IMR-90 (cell line): ENCODE results near the gene MED13. TPM values are rescaled to one million over a fixed set of nuclear protein-coding genes. Genes with fewer than 3 reads are reported as not detected.

Source experiments
- ATAC-seq: fragments of 200-7000 bp; cut with Tn5 transposase; 2 replicates; pipeline ENCODE4 v1.9.1; 2020; ENCODE audit warnings: low read depth, mild to moderate bottlenecking, moderate library complexity
- BruUV-seq: library from RNA; stranded (reverse); fragments of 400-500 nt; replicated peaks from 2 replicates; lab custom pipeline; 2021; lab: Mats Ljungman, UMichigan
- CTCF ChIA-PET: fragments of 300-600 bp; formaldehyde crosslinking; extraction: SDS; loops from one replicate; lab custom pipeline; 2021; ENCODE audit warnings: antibody characterized with exemption; lab: Yijun Ruan, JAX
- POLR2A ChIA-PET: fragments of 300-600 bp; sonication (Branson Sonifier 250); formaldehyde crosslinking; loops from one replicate; lab custom pipeline; 2022; ENCODE audit warnings: antibody characterized with exemption; ENCODE audit not compliant: unreplicated experiment; lab: Charles Lee
- DNase-seq: peaks from one replicate; pipeline ENCODE4 v3.0.0; 2013
- H2AFZ ChIP-seq: replicated peaks from 2 replicates; pipeline ENCODE3; 2013; ENCODE audit warnings: low read length, mild to moderate bottlenecking; ENCODE audit not compliant: poor library complexity
- H2AK5ac ChIP-seq: 2 replicates; pipeline ENCODE4 v1.6.1; 2013; ENCODE audit warnings: low read depth, low read length, inconsistent platforms
- H2AK9ac ChIP-seq: replicated peaks from 2 replicates; pipeline ENCODE3; 2013; ENCODE audit warnings: mild to moderate bottlenecking, low read depth, low read length, moderate library complexity; ENCODE audit not compliant: poor library complexity
- H2BK120ac ChIP-seq: 2 replicates; pipeline ENCODE4 v1.6.1; 2013; ENCODE audit warnings: low read depth, low read length, inconsistent platforms
- H2BK15ac ChIP-seq: 3 replicates; pipeline ENCODE4 v1.6.1; 2013; ENCODE audit warnings: low read depth, low read length, inconsistent platforms
- H2BK20ac ChIP-seq: 2 replicates; pipeline ENCODE4 v1.6.1; 2013; ENCODE audit warnings: low read depth, mild to moderate bottlenecking, inconsistent platforms, low read length, moderate library complexity
- H2BK5ac ChIP-seq: 2 replicates; pipeline ENCODE4 v1.6.1; 2013; ENCODE audit warnings: mild to moderate bottlenecking, low read depth, low read length, inconsistent platforms; ENCODE audit not compliant: poor library complexity, severe bottlenecking
- H3K14ac ChIP-seq: replicated peaks from 2 replicates; pipeline ENCODE4 v1.6.1; 2013; ENCODE audit warnings: low read depth, low read length, inconsistent platforms
- H3K18ac ChIP-seq: 2 replicates; pipeline ENCODE4 v1.6.1; 2013; ENCODE audit warnings: low read depth, low read length, control low read depth
- H3K23ac ChIP-seq: 2 replicates; pipeline ENCODE4 v1.6.1; 2013; ENCODE audit warnings: low read depth, low read length, inconsistent platforms
- H3K27ac ChIP-seq: 2 replicates; pipeline ENCODE4 v1.5.1; 2013; ENCODE audit warnings: mild to moderate bottlenecking, control low read depth, low read length; ENCODE audit not compliant: insufficient read depth
- H3K27me3 ChIP-seq: 2 replicates; pipeline ENCODE4 v1.6.1; 2013; ENCODE audit warnings: low read length; ENCODE audit not compliant: control insufficient read depth, insufficient read depth
- H3K36me3 ChIP-seq: 2 replicates; pipeline ENCODE4 v1.6.1; 2013; ENCODE audit warnings: low read length, mixed read lengths; ENCODE audit not compliant: control insufficient read depth, insufficient read depth
- H3K4ac ChIP-seq: 2 replicates; pipeline ENCODE4 v1.6.1; 2013; ENCODE audit warnings: low read depth, low read length, inconsistent platforms
- H3K4me1 ChIP-seq: 2 replicates; pipeline ENCODE4 v1.6.1; 2013; ENCODE audit warnings: low read length, mixed read lengths; ENCODE audit not compliant: control insufficient read depth, insufficient read depth
- H3K4me2 ChIP-seq: 2 replicates; pipeline ENCODE4 v1.6.1; 2013; ENCODE audit warnings: low read depth, mild to moderate bottlenecking, control low read depth, low read length, moderate library complexity
- H3K4me3 ChIP-seq: 2 replicates; pipeline ENCODE4 v1.5.1; 2013; ENCODE audit warnings: low read depth, mild to moderate bottlenecking, control low read depth, low read length, moderate library complexity; ENCODE audit not compliant: insufficient read depth
- H3K56ac ChIP-seq: 2 replicates; pipeline ENCODE4 v1.6.1; 2013; ENCODE audit warnings: low read length, inconsistent platforms; ENCODE audit not compliant: insufficient read depth; ENCODE audit errors: extremely low read depth
- H3K79me1 ChIP-seq, 2 experiments: 2 replicates each; pipeline ENCODE4 v1.6.1; 2013; ENCODE audit warnings: low read length in 2 of 2, inconsistent platforms in 1 of 2, low read depth in 1 of 2
- H3K9ac ChIP-seq: 2 replicates; pipeline ENCODE4 v1.6.1; 2013; ENCODE audit warnings: low read depth, low read length, control low read depth
- H3K9me1 ChIP-seq: 2 replicates; pipeline ENCODE4 v1.6.1; 2013; ENCODE audit warnings: low read length, inconsistent platforms; ENCODE audit not compliant: insufficient read depth
- H3K9me3 ChIP-seq: 2 replicates; pipeline ENCODE4 v1.6.1; 2013; ENCODE audit warnings: low read length; ENCODE audit not compliant: control insufficient read depth, insufficient read depth
- H4K20me1 ChIP-seq: 2 replicates; pipeline ENCODE4 v1.6.1; 2013; ENCODE audit warnings: low read length, inconsistent platforms; ENCODE audit not compliant: insufficient read depth
- H4K5ac ChIP-seq: 2 replicates; pipeline ENCODE4 v1.6.1; 2013; ENCODE audit warnings: mild to moderate bottlenecking, low read depth, low read length, control low read depth
- H4K8ac ChIP-seq, 2 experiments: 2 replicates each; pipeline ENCODE4 v1.6.1; 2013; ENCODE audit warnings: low read depth in 2 of 2, low read length in 2 of 2, control low read depth in 1 of 2, inconsistent platforms in 1 of 2
- H4K91ac ChIP-seq: 2 replicates; pipeline ENCODE4 v1.6.1; 2013; ENCODE audit warnings: low read depth, low read length, inconsistent platforms; ENCODE audit not compliant: insufficient read depth
- BHLHE40 ChIP-seq: fragments of 150-350 bp; IDR thresholded peaks from 2 replicates; pipeline ENCODE4 v1.6.1; 2016; ENCODE audit warnings: mild to moderate bottlenecking, low read depth, low read length
- CEBPB ChIP-seq: IDR thresholded peaks from 2 replicates; pipeline ENCODE4 v1.6.1; 2012; ENCODE audit warnings: low read depth, low read length, improper control_type of control experiment
- CHD1 ChIP-seq: IDR thresholded peaks from 2 replicates; pipeline ENCODE4 v1.6.1; 2012; ENCODE audit warnings: low read depth, low read length, improper control_type of control experiment
- FOS ChIP-seq: fragments of 150-350 bp; IDR thresholded peaks from 2 replicates; pipeline ENCODE4 v1.6.1; 2016; ENCODE audit warnings: low read depth, low read length
- MAFK ChIP-seq: IDR thresholded peaks from 2 replicates; pipeline ENCODE4 v1.6.1; 2012; ENCODE audit warnings: low read depth, low read length, improper control_type of control experiment
- MAZ ChIP-seq: IDR thresholded peaks from 2 replicates; pipeline ENCODE4 v1.6.1; 2012; ENCODE audit warnings: low read depth, mild to moderate bottlenecking, low read length, improper control_type of control experiment, moderate library complexity, borderline replicate concordance
- MXI1 ChIP-seq: IDR thresholded peaks from 2 replicates; pipeline ENCODE4 v1.6.1; 2012; ENCODE audit warnings: low read depth, mild to moderate bottlenecking, low read length, moderate library complexity, borderline replicate concordance
- NFE2L2 ChIP-seq: fragments of 150-350 bp; IDR thresholded peaks from 2 replicates; pipeline ENCODE4 v1.6.1; 2016; ENCODE audit warnings: low read depth, mild to moderate bottlenecking, low read length
- POLR2A ChIP-seq: IDR thresholded peaks from 2 replicates; pipeline ENCODE4 v1.6.1; 2012; ENCODE audit warnings: mild to moderate bottlenecking, low read depth, low read length
- RAD21 ChIP-seq: IDR thresholded peaks from 2 replicates; pipeline ENCODE4 v1.6.1; 2012; ENCODE audit warnings: low read length, improper control_type of control experiment
- RCOR1 ChIP-seq: IDR thresholded peaks from 2 replicates; pipeline ENCODE4 v1.6.1; 2012; ENCODE audit warnings: mild to moderate bottlenecking, low read length, improper control_type of control experiment; ENCODE audit not compliant: insufficient replicate concordance
- RFX5 ChIP-seq: IDR thresholded peaks from 2 replicates; pipeline ENCODE4 v1.8.0; 2012; ENCODE audit warnings: low read depth, mild to moderate bottlenecking, low read length, moderate library complexity
- SMC3 ChIP-seq: fragments of 150-350 bp; IDR thresholded peaks from 2 replicates; pipeline ENCODE4 v1.6.1; 2016; ENCODE audit warnings: low read depth, mild to moderate bottlenecking, antibody characterized with exemption, low read length, moderate library complexity
- WGBS, 2 experiments: methylation state at CpG; one replicate each; pipeline versions ENCODE4 v1.1.5 to v1.1.7; 2013; ENCODE audit warnings: missing lambda C conversion rate in 2 of 2; ENCODE audit not compliant: insufficient read length in 1 of 2; ENCODE audit errors: extremely low coverage in 2 of 2; 5-methylcytosine and 5-hydroxymethylcytosine counted together
- dilution Hi-C: fragments of 300-500 bp; cut with HindIII; formaldehyde crosslinking; loops from one replicate; pipeline ENCODE4 v1.14.3; 2018; ENCODE audit warnings: low sequenced_read_pairs; ENCODE audit not compliant: unreplicated experiment
- in situ Hi-C: fragments of 300-500 bp; cut with MboI; formaldehyde crosslinking; loops from 3 replicates; pipeline ENCODE4 v1.14.3; 2019; ENCODE audit warnings: low sequenced_read_pairs, inconsistent platforms, mixed read lengths
- intact Hi-C: fragments of 100-400 bp; cut with micrococcal nuclease; formaldehyde crosslinking; loops from 2 replicates; pipeline ENCODE4 v1.10.0; 2022
- polyA plus RNA-seq, 3 experiments: library from polyadenylated mRNA; depleted of rRNA; stranded (reverse); fragments of >200 nt; gene quantifications; 2 replicates each; pipeline ENCODE4 v1.2.3, GENCODE V29; 2012; ENCODE audit warnings: low replicate concordance in 1 of 3
- total RNA-seq: library from RNA; depleted of rRNA; stranded (reverse); fragments of >200 nt; gene quantifications from 2 replicates; pipeline ENCODE4 v1.2.3, GENCODE V29; 2012
- TF ChIP-seq, protein P1 (sequence below): conservative IDR thresholded peaks from 2 replicates; pipeline ENCODE4 v1.5.1; 2012; ENCODE audit warnings: mild to moderate bottlenecking, low read depth, low read length, improper control_type of control experiment
- TF ChIP-seq, protein P2 (sequence below): fragments of 150-350 bp; IDR thresholded peaks from 2 replicates; pipeline ENCODE4 v1.6.1; 2017; ENCODE audit warnings: mild to moderate bottlenecking, antibody characterized with exemption, low read length, low read depth
- TF ChIP-seq, protein P3 (sequence below): fragments of 150-350 bp; IDR thresholded peaks from 2 replicates; pipeline ENCODE4 v1.6.1; 2016; ENCODE audit warnings: low read depth, mild to moderate bottlenecking, low read length, moderate library complexity, borderline replicate concordance

The MED13 gene
- total and polyA plus RNA-seq, 2 of the 4 experiments (the other 2 are of a cell fraction), result 9.7 to 67.2 TPM

DNA sequence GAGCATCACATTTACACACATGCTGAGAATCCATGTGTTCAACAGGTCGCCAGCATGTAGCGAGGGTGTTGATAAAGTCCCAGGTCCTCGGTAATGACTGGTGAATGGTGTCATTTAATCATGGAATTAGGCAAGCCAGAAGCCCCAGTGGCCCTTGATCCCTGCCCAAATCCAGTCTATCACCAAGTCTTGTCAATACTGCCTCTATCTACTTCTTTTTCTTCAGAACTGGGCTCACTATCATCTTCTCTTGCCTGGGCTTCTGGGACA lies 31.3 kb upstream of the MED13 start:
- H3K18ac ChIP-seq, result no peak overlapping the region
- in situ Hi-C loops (no loop called here), intact Hi-C loops (no loop called here), dilution Hi-C loops (no loop called here)
- no peak overlapping the region for H2BK15ac ChIP-seq
- H3K36me3 ChIP-seq, result no peaks in the 10 kb centered on the region
- H3K23ac ChIP-seq, result no peak overlapping the region
- no peak for ATAC-seq
- H3K9me1 ChIP-seq, result no peaks in the 10 kb centered on the region
- POLR2A ChIA-PET, result no interaction called here
- no peak overlapping the region for H4K8ac ChIP-seq
- no peak overlapping the region for H3K4ac ChIP-seq
- H2BK5ac ChIP-seq, result no peak overlapping the region
- H3K4me3 ChIP-seq, result no peak overlapping the region
- no peak overlapping the region for H2BK120ac ChIP-seq
- H4K5ac ChIP-seq, result no peak overlapping the region
- peaks cover 2% of the 10 kb centered on the region for H3K4me1 ChIP-seq
- H2BK20ac ChIP-seq, result no peak overlapping the region
- H2AK5ac ChIP-seq, result 0 out of 2 replicates have a peak overlapping the region, but pooled peaks have one; percentile 28
- WGBS, 2 experiments, result no CpG with 5 or more reads among the region's 3 CpGs
- no peak overlapping the region for H3K27ac ChIP-seq
- TF ChIP-seq MXI1, result no peak
- TF ChIP-seq SMC3, result no peak
- TF ChIP-seq MAFK, result no peak
- no peak for TF ChIP-seq FOS
- no peak for TF ChIP-seq RAD21
- no peak for TF ChIP-seq CEBPB
- TF ChIP-seq, protein P1, sequence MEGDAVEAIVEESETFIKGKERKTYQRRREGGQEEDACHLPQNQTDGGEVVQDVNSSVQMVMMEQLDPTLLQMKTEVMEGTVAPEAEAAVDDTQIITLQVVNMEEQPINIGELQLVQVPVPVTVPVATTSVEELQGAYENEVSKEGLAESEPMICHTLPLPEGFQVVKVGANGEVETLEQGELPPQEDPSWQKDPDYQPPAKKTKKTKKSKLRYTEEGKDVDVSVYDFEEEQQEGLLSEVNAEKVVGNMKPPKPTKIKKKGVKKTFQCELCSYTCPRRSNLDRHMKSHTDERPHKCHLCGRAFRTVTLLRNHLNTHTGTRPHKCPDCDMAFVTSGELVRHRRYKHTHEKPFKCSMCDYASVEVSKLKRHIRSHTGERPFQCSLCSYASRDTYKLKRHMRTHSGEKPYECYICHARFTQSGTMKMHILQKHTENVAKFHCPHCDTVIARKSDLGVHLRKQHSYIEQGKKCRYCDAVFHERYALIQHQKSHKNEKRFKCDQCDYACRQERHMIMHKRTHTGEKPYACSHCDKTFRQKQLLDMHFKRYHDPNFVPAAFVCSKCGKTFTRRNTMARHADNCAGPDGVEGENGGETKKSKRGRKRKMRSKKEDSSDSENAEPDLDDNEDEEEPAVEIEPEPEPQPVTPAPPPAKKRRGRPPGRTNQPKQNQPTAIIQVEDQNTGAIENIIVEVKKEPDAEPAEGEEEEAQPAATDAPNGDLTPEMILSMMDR, result no peak
- TF ChIP-seq RFX5, result no peak
- TF ChIP-seq, protein P2, sequence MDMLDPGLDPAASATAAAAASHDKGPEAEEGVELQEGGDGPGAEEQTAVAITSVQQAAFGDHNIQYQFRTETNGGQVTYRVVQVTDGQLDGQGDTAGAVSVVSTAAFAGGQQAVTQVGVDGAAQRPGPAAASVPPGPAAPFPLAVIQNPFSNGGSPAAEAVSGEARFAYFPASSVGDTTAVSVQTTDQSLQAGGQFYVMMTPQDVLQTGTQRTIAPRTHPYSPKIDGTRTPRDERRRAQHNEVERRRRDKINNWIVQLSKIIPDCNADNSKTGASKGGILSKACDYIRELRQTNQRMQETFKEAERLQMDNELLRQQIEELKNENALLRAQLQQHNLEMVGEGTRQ, result no peak
- TF ChIP-seq CHD1, result no peak
- no peak for TF ChIP-seq BHLHE40
- TF ChIP-seq POLR2A, result no peak
- TF ChIP-seq RCOR1, result no peak
- TF ChIP-seq NFE2L2, result no peak
- no peak for TF ChIP-seq MAZ
- TF ChIP-seq, protein P3, sequence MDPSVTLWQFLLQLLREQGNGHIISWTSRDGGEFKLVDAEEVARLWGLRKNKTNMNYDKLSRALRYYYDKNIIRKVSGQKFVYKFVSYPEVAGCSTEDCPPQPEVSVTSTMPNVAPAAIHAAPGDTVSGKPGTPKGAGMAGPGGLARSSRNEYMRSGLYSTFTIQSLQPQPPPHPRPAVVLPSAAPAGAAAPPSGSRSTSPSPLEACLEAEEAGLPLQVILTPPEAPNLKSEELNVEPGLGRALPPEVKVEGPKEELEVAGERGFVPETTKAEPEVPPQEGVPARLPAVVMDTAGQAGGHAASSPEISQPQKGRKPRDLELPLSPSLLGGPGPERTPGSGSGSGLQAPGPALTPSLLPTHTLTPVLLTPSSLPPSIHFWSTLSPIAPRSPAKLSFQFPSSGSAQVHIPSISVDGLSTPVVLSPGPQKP, result no peak
- DNase-seq, result no peak
- H3K56ac ChIP-seq, result no peak overlapping the region
- H3K9me3 ChIP-seq, result peaks cover 2% of the 10 kb centered on the region; the same call in 1 of the 2 replicates
- no peaks in the 10 kb centered on the region for H3K79me1 ChIP-seq
- H3K14ac ChIP-seq, result no peak overlapping the region
- no peak overlapping the region for H3K9ac ChIP-seq
- H4K20me1 ChIP-seq, result no peaks in the 10 kb centered on the region
- CTCF ChIA-PET, result no interaction called here
- H4K91ac ChIP-seq, result no peak overlapping the region
- no TSS peak for BruUV-seq
- no peak overlapping the region for H2AFZ ChIP-seq
- H3K27me3 ChIP-seq, result peaks cover 9% of the 10 kb centered on the region
- H3K4me2 ChIP-seq, result no peak overlapping the region
- H2AK9ac ChIP-seq, result no peak overlapping the region
